Measurements from ENCODE around the gene KMO. TPM values are rescaled to one million over a fixed set of nuclear protein-coding genes. Genes with fewer than 3 reads are reported as not detected.

The KMO gene
- total RNA-seq (2.3 TPM), polyA plus RNA-seq (ENCODE audit: insufficient read depth, low read depth, low replicate concordance) (35.5 TPM)
- long read RNA-seq, donor 1, full-length matches to known transcripts: 1 of 44 reads
- long read RNA-seq, donor 1, partial matches to known transcripts: 0 of 44 reads
- long read RNA-seq, donor 1, other reads (novel, unspliced or antisense): 43 of 44 reads
- long read RNA-seq, donor 2, full-length matches to known transcripts: 4 of 4 reads
- long read RNA-seq, donor 2, partial matches to known transcripts: 0 of 4 reads
- long read RNA-seq, donor 2, other reads (novel, unspliced or antisense): 0 of 4 reads
- long read RNA-seq, donor 3, full-length matches to known transcripts: 4 of 45 reads
- long read RNA-seq, donor 3, partial matches to known transcripts: 6 of 45 reads
- long read RNA-seq, donor 3, other reads (novel, unspliced or antisense): 35 of 45 reads
- long read RNA-seq, donor 4, full-length matches to known transcripts: 3 of 3 reads
- long read RNA-seq, donor 4, partial matches to known transcripts: 0 of 3 reads
- long read RNA-seq, donor 4, other reads (novel, unspliced or antisense): 0 of 3 reads
- long read RNA-seq, donor 5: 0 reads
- long read RNA-seq, donor 6, full-length matches to known transcripts: 5 of 12 reads
- long read RNA-seq, donor 6, partial matches to known transcripts: 7 of 12 reads
- long read RNA-seq, donor 6, other reads (novel, unspliced or antisense): 0 of 12 reads
- long read RNA-seq, donor 7: 0 reads
- long read RNA-seq, donor 8: 0 reads
- long read RNA-seq, donor 9, full-length matches to known transcripts: 1 of 18 reads
- long read RNA-seq, donor 9, partial matches to known transcripts: 0 of 18 reads
- long read RNA-seq, donor 9, other reads (novel, unspliced or antisense): 17 of 18 reads
- long read RNA-seq, donor 10: 0 reads

- Histone ChIP-seq H3K27me3 (ENCODE audit: control insufficient read depth, insufficient read depth, low read length) (no peaks in the 10 kb centered on the region), H3K9ac (ENCODE audit: low read length in 3 of 3) (peak within 1 kb of the TSS; percentile 37 to 70 (median 65)), H3K4me3 (ENCODE audit: low read length in 3 of 3) (peak within 1 kb of the TSS; percentile 76 to 95 (median 77)), H3K36me3 (ENCODE audit: control insufficient read depth in 2 of 3, insufficient read depth in 3 of 3, low read length in 3 of 3) (no peaks in the 10 kb centered on the region), H3K4me1 (ENCODE audit: control insufficient read depth in 2 of 3, insufficient read depth in 2 of 3, low read depth in 1 of 3, low read length in 3 of 3) (peaks cover 0 to 2% (median 0%) of the 10 kb centered on the region in 3 donors), H3K27ac (ENCODE audit: low read depth in 2 of 2, low read length in 2 of 2) (peak within 1 kb of the TSS; percentile 52 to 55), H3K9me3 (ENCODE audit: control insufficient read depth in 2 of 3, insufficient read depth in 1 of 3, low read length in 3 of 3) (no peaks in the 10 kb centered on the region)
- DNase-seq: peak in 2 of 5 donors; percentile 34 to 55
- intact Hi-C loops (cut with DNase I): loop anchor here (10.0 kb wide), 1 partner anchor 93 kb away; no protein-coding TSS in a partner anchor
- no peak for FAIRE-seq
- no peak for TF ChIP-seq CTCF (IDR thresholded peaks at IDR 0.05; ENCODE audit: borderline replicate concordance, extremely low read depth, insufficient read depth)
These were observed at the start of gene KMO for GRCh38 chr1:241532162-241532531. Gene KMO, plus strand, starts transcription at chr1:241532378. Its CDS starts 67 bp downstream, at chr1:241532445.

DNA sequence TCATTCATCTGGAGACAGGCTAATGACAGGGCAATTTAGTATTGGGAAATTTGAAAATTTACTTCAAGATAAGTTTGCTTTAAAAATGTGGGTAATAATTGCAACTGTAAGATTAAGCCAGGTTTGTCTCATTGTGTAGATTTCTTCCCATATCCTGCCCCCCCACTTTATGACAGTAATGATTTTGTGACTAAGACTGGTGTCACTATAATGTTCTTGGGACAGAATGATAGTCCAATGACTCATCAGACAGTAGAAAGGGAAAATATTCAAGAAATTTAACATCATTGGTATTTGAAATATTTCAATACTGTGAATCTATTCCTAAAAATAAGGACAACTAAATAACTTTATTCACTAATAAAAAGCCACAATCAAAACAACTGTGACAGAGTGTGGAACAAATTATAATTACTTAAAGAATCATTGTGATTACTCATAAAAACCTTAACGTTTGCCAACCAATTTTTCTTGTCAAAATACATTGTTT is 49.4 kb upstream of the KMO start:
- FAIRE-seq: no peak
- Histone ChIP-seq H3K27me3 (ENCODE audit: control insufficient read depth, insufficient read depth, low read length) (no peaks in the 10 kb centered on the region), H3K36me3 (ENCODE audit: control insufficient read depth in 2 of 3, insufficient read depth in 3 of 3, low read length in 3 of 3) (no peaks in the 10 kb centered on the region), H3K4me1 (ENCODE audit: control insufficient read depth in 2 of 3, insufficient read depth in 2 of 3, low read depth in 1 of 3, low read length in 3 of 3) (no peaks in the 10 kb centered on the region), H3K4me3 (ENCODE audit: low read length in 3 of 3) (no peak overlapping the region), H3K27ac (ENCODE audit: low read depth in 2 of 2, low read length in 2 of 2) (no peak overlapping the region), H3K9ac (ENCODE audit: low read length in 3 of 3) (no peak overlapping the region), H3K9me3 (ENCODE audit: control insufficient read depth in 2 of 3, insufficient read depth in 1 of 3, low read length in 3 of 3) (no peaks in the 10 kb centered on the region)
- no peak for DNase-seq
- intact Hi-C loops (cut with DNase I): no loop called here
- TF ChIP-seq CTCF (IDR thresholded peaks at IDR 0.05; ENCODE audit: borderline replicate concordance, extremely low read depth, insufficient read depth): no peak

DNA sequence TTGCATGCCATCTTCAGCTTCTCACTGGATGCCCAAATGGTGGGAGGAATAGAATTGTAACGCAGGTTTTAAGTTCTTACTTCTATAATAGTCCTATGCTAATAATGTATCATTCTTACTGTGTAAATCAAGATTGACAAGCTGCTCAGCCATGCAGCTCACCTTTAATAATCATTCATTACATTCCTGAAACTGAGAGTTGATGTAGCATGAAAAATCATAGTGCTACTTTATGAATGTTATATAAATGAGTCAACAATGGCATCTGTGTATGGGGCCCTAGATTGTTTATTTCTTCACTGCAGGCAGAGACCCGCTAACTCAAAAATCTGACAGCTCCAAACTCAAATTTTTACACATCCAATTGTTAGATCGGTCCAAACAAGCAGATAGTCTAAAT is 47.0 kb upstream of the KMO start:
- intact Hi-C loops (cut with DNase I): no loop called here
- Histone ChIP-seq H3K27ac (ENCODE audit: low read depth in 2 of 2, low read length in 2 of 2) (no peak overlapping the region), H3K4me3 (ENCODE audit: low read length in 3 of 3) (no peak overlapping the region), H3K9me3 (ENCODE audit: control insufficient read depth in 2 of 3, insufficient read depth in 1 of 3, low read length in 3 of 3) (no peaks in the 10 kb centered on the region), H3K27me3 (ENCODE audit: control insufficient read depth, insufficient read depth, low read length) (no peaks in the 10 kb centered on the region), H3K4me1 (ENCODE audit: control insufficient read depth in 2 of 3, insufficient read depth in 2 of 3, low read depth in 1 of 3, low read length in 3 of 3) (no peaks in the 10 kb centered on the region), H3K36me3 (ENCODE audit: control insufficient read depth in 2 of 3, insufficient read depth in 3 of 3, low read length in 3 of 3) (no peaks in the 10 kb centered on the region), H3K9ac (ENCODE audit: low read length in 3 of 3) (no peak overlapping the region)
- DNase-seq (no peak), FAIRE-seq (no peak)
- no peak for TF ChIP-seq CTCF (IDR thresholded peaks at IDR 0.05; ENCODE audit: borderline replicate concordance, extremely low read depth, insufficient read depth)

Measured in kidney (tissue), 22 donors.